Measurements from ENCODE around the gene RPH3AL.
"Not testable (repeated sequence)": the region's sequence is repeated elsewhere in the genome, so short reads cannot be mapped to it uniquely, and the experiment has no call there.

Gene RPH3AL

DNA sequence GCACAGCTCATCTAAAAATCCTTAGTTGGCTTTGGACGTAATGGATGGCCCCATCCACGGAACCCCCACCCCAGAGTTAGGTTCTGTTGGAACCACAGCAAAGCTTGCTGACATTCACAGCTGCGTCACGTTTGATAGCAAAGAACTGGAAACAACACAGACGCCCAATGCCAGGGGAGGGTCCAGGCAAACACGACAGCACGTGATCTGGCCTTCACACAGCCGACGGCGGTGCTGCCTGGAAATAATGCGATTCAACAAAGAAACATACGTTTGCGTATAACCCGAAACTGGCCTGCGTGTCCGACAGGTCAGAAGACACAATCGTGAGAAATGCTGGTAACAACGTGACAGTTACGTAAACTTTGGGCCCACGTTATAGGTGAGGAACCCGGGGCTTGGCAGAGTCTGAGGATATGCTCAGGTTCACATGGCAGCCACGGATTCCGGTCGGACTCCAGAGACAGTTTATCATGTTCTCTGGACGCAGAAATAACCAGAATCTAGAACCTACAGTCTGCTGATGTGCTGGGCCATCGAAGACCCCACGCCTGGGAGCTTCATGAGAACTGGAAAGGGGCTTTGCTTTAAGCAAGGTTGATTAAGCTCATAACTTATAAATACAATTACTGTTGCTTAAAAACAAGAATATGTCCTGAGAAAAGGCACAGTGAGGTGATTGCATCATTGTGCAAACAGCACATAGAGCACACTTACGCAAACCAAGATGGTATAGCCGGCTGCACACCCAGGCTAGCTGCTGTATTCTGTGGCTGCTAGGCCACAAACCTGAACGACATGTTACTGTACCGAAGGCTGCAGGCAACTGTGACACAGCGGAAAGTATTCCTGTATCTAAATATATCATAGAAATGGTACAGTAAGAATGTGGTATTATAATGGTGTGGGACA, 70.4 kb downstream of the RPH3AL start:
- no peak for DNase-seq (ENCODE audit: low read depth in 2 of 2)

DNA sequence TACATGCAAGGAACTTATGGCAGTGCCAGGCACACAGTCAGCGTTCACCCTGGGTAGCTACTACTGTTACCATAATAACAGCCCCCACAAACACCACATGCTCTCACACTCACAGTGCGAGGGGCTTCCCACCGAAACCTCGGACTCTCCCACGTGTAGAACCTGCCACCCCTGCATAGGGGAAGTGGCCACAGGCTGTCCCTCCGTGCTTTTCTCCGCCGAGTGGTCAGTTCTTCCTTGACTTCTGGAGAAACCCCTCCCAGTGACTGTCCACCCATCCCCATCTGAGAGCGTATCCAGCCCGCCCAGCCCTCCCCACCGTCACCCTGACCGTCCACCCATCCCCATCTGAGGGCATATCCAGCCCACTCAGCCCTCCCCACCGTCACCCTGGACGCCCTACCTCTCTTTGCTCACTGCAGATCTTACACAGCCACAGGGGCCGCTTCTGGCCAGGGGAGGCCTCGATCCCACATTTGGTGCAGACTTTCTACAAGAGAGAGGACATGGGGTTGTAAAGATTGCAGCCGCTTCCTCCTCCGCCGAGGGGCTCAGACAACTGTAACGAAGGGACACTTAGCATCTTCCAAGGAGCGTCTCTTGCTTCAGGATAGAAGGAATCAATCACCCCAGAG, 71.1 kb downstream of the RPH3AL start:
- no peak for DNase-seq (ENCODE audit: low read depth in 2 of 2)

DNA sequence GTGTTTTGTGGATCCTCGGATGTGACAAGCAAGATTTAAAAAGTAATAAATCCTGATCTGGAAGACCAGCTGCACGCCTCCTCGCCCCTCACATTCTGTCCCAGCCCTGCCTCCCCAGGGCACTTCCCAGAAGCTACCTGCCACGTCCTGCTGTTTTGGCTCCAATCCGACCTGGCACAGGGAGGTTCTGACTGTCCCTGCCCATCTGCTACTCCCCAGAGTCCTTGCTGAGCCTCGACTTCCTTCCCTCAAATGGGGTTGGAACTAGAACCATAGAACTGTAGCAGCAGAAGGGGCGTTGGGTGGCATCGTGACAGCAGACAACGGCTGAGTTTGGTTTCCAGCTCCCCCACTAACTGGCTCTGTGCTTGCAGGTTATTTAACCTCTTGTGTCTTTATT, 71.7 kb downstream of the RPH3AL start:
- DNase-seq (ENCODE audit: low read depth in 2 of 2) = no peak

DNA sequence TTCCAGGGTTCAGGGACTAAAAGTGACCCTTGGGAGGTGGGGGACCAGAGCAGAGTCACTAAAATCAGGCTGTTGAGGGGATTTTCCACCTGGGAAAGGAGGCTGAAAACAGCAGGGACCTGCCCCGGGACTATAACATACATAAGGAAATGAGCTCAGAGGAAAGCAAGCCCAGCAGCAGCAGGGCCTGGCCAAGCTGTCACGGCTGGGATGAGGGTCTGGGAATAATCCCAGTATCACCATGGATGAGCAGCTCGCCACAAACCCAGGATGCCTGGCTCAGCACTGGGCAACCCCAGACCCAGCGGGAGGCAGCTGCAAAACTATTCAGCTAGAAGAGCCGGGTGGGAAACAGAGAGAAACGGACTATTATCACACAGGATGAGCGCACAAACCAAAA, 72.4 kb downstream of the RPH3AL start:
- DNase-seq (ENCODE audit: low read depth in 2 of 2) = no peak

DNA sequence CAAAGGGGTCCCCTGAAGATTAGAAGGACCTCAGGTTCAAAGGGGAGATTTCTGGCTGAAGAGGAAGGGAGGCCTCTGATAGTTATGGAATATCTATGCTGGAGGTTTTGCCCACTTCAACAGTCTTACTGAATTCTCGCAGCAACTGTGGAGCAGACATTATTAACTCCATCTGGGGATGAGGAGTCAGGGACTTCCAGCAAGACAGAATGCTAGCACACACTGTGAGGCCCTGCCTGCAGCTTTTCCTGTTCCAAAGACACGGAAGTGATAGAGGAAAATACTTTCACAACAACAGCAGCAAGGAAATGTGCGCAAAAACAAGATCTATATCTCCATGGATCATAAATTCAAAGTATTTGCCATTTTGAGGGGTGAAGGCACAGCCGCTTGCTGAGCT, 72.8 kb downstream of the RPH3AL start:
- no peak for DNase-seq (ENCODE audit: low read depth in 2 of 2)

DNA sequence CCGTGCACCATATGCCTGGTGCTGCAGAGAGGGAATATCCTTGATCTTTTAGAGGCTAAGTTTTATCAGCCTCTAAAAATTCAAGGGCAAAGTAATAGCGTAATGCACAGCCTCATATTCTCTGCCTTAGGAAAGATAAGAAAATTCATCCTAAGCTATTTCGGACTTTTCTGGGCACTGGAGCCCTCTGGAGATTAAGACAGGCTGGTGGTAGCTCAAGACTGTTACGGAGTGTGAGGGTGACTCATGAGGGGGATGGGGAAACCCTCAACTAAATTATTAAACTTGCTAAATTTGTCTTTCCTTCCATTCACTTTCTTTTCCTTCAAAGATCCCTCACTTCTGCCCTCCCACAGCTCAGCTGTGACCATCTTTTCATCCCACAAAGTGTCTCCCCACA, 73.3 kb downstream of the RPH3AL start:
- DNase-seq (ENCODE audit: low read depth in 2 of 2) = no peak

DNA sequence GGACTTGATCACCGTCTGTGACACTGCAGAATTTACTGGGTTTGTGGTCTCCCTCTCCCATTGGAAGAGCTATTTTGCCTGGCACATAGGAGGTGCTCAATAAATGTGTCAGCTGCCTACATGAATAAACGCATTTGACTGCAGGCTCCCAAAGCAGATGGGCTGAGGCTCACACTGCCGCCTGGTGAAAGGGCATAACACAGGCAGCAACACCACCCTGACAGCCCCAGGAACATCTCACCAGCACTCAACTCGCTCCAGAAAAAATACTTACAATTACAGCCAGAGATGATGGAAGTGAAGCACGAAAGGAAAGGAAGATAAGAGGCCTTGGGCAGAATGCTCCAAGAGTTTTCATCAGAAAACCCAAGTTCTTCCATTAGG, 73.9 kb downstream of the RPH3AL start:
- DNase-seq (ENCODE audit: low read depth in 2 of 2) = no peak

DNA sequence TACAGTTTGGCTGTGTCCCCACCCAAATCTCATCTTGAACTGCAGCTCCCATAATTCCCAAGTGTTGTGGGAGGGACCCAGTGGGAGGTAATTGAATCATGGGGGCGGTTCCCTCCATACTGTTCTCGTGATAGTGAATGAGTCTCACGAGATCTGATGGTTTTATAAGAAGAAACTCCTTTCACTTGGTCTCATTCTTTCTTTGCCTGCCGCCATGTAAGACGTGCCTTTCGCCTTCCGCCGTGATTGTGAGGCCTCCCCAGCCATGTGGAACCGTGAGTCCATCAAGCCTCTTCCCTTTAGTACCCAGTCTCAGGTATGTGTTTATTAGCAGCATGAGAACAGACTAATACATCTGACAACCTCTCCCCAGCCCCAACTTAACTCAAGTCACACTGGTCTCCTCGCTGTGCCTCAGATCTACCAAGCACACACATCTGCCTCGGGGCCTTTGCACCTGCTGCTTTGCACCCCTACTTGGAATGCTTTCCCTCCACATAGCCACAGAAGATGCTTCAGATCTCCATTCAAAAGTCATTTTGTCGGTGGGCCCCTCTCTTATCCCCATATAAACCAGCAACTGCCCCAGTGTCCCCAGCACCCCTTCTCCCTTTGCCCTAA, 74.4 kb downstream of the RPH3AL start:
- DNase-seq (ENCODE audit: low read depth in 2 of 2) = no peak

DNA sequence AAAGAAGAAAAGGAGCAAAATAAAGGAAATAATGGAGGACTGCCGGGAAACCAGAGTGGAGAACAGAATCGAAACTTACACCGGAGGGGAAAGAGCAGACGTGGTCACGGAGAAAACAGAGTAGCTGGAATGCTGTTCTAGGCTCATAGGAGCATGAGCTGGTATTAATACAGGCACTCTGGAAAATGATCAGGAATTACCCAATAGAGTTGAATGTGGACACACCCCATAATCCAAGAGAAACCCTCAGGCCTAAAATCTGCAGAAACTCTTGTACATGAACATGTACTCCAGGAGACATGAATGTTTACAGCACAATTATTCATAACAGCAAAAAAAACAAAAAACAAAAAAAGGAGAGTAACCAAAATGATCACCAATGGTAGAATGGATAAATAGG, 77.7 kb downstream of the RPH3AL start:
- no peak for DNase-seq (ENCODE audit: low read depth in 2 of 2)

DNA sequence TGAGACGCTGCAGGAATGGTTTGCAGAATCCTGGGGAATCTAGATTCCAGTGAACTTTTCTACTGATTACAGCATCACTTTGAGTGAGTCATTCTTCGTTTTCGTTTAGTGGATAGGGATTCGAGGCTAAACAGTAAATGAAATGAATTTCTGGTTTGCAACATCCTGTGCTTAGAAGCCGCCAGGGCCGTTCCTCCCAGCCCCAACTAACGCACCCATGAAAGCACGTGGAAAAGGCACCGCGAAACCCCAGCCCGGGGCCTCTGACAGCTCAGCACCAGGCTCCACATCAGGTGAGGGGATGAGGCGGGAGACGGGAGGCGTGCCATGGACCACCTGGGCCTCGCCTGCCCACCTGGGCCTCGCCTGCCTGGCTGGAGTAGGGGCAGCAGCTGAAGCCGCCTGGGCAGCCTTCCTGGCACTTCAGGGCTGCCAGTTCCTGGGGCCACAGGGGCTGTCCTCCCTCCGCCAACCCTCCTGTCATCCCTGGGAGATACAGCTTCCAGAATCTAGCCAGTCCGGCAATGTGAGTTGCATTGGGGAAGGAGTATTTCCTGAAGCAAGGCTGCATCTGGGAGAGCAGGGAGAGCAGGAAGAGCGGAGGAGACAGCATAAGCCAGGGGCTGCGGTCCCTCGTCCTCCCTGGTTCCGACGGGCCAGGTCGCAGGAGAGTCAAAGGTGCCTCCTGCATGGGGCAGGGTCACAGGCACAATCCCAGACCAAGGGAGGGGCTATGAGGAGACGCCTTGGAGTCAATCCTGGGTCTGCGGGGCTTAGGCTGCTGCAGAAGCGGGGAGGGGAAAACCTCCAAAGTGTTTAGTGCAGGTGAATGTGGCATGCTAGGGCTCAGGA, 78.4 kb downstream of the RPH3AL start:
- DNase-seq (ENCODE audit: low read depth in 2 of 2) = no peak

DNA sequence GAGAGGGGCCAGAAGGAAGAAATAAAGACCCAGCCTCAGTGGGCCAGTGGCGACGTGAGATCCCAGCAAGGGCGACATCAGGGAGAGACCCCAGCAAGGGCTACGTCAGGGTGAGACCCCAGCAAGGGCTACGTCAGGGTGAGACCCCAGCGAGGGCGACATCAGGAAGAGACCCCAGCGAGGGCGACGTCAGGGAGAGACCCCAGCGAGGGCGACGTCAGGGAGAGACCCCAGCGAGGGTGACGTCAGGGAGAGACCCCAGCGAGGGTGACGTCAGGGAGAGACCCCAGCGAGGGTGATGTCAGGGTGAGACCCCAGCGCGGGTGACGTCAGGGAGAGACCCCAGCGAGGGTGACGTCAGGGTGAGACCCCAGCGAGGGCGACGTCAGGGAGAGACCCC, 79.8 kb downstream of the RPH3AL start:
- DNase-seq (ENCODE audit: low read depth in 2 of 2) = not testable (repeated sequence)

DNA sequence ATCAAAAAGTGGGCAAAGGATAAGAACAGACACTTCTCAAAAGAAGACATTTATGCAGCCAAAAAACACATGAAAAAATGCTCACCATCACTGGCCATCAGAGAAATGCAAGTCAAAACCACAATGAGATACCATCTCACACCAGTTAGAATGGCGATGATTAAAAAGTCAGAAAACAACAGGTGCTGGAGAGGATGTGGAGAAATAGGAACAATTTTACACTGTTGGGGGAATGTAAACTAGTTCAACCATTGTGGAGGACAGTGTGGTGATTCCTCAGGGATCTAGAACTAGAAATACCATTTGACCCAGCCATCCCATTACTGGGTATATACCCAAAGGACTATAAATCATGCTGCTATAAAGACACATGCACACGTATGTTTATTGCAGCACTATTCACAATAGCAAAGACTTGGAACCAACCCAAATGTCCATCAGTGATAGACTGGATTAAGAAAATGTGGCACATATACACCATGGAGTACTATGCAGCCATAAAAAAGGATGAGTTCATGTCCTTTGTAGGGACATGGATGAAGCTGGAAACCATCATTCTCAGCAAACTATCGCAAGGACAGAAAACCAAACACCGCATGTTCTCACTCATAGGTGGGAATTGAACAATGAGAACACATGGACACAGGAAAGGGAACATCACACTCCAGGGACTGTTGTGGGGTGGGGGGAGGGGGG, 80.5 kb downstream of the RPH3AL start:
- DNase-seq (ENCODE audit: low read depth in 2 of 2) = not testable (repeated sequence)

DNA sequence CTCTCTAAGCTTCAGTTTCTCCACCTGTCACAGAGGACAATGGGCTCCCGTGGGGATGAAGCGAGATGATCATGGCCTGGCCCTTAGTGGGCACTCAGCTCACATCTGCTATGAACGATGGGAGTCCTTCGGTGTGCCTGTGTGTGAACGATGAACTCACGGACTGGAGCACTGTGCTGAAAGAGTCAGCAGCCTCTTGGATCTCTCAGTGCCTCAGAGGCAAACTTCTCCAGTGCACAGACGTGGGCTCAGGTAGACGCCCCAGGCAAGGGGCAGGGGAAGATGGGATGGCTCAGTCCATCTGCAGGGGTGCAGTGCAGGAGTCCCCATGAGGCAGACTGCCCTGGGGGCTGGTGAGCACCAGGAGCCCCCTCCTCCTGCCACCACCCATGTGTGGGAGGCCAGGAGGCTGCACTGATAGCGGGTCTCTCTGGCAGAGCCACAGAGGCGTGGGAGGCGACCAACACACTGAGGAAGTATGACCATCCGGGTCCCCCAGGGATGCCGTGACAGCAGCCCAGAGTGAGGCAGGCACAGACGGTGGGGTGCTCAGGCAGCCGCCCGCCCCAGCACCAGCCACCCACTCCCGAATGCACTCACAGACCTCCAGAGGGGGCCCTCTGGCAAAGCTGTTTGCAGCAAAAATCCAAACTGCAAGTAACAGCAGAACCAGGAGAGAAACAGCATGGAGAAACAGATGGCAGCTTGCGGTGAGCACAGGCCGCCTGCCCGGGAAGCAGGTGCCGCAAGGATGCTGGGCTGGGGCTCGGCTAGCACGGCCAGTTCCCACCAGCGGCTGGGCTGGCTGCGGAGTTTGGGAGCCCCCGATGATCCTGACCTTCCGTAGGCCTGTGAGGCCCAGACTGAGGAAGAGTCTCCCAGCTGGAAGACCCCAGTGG, 82.7 kb downstream of the RPH3AL start:
- DNase-seq (ENCODE audit: low read depth in 2 of 2) = no peak

DNA sequence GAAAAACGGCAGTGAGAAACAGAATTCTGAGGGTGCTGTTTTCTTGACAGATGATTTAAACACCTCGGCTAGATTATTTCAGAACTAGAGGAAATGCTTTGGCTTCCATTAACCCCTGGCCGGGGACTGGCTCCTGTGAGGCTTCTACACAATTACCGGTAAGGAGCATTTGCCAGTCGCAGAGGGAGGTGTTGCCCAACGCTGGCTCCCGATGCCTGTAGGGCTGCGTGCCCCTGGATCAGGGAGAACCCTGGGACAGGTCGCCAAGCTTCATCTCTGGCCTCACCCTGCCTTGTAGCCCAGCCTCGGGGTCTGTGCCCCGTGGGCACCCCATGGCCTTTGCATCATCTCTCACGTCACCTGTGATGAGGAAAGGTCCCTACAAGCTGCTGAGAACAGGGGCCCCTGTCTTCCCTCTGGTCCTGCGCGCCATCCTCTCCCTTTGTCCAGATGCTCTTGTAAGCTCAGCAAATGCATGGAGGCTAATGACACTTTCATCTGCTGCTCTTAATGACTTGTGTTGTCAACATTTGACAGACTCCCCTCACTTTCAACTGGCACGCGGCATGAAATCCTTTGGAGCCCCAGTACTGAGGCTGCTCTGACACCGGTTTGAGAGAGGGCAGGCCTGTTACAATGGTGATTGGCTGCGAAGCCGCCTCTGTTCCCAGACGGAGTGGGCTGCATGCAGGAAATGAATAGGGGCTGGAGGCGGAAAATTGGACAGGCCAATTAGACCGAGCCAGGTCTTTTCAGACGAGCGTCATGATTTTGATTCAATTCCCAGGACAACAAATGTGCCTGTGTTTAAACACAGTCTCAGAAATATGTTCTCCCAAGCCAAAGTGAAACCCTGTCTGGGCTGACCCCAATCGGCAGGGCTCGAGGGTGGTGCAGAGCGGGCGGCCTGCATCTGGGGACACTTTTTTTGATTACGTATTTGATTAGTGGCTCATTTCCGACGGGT, 85.6 kb downstream of the RPH3AL start:
- no peak for DNase-seq (ENCODE audit: low read depth in 2 of 2)

DNA sequence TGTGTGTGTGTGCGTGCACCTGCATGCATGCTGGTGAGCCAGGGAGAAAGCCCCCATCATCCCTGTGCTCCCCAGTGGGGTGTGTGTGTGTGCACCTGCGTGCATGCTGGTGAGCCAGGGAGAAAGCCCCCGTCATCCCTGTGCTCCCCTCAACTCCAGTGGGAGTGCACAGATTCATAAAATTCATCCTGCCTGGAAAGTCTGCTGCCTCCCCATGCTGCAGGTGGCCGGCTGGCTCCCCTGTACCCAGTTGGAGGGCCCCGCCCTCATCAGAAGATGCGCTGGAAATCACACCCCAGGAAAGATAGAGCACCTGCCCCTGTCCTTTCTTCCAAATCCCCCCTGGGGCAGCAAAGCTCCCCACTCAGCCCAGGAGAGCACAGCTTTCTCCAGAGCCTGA, 86.4 kb downstream of the RPH3AL start:
- no peak for DNase-seq (ENCODE audit: low read depth in 2 of 2)

DNA sequence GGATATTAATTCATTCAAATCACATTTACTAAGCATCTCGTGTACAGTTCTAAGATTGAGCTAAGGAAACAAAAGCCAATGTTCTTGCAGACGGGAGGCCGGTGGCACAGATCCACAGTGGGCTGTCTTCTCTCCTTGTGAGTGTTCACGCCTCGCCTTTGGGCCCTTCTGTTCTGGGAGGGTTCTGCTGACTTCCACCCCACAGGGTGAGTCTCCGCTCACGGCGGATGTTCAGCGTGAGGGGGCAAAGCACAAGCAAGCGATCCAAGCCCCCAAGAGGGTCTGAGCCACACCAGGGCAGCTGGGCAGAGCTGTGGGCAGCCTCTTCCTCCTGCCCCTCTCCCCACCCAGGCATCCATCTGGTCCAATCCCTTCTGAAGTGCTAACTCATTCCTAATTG, 86.9 kb downstream of the RPH3AL start:
- DNase-seq (ENCODE audit: low read depth in 2 of 2) = no peak

DNA sequence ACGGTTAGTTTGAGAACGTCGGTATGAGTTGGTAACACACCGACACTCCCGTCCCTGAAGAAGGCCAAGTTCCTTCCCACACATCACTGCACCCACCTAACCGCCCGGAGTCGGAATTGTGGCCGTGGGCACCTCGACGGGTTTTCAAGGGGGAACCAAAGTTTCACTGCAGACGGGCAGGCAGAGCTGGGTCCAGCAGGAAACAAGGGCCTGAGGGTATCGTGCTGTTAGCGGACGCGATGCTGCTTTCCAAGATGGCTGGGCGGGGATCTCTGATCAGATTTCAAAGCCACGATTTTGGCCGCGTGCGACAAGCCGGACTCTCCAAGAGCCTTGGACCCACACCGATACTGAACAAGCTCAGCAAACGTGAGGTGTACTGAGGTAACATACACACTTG, 88.8 kb downstream of the RPH3AL start:
- DNase-seq (ENCODE audit: low read depth in 2 of 2) = no peak

DNA sequence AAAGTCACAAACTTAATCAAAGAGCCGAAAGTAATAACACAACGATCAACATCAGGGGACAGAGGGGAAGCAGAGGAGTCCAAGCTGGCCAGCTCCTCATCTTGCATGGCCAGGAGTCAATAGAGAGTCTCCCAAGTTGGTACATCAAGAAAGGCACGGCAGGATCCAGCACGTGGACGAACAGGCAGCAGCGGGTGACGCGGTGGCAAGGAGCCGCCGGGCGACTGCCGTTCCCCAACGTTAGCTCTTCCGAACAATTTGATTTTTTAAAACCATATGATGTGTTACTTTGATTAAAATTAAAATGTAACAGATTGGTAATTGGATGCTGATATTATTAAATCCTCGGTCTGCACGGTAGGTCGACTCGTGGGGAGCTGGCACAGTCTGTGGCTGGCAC, 89.3 kb downstream of the RPH3AL start:
- DNase-seq (ENCODE audit: low read depth in 2 of 2) = no peak

DNA sequence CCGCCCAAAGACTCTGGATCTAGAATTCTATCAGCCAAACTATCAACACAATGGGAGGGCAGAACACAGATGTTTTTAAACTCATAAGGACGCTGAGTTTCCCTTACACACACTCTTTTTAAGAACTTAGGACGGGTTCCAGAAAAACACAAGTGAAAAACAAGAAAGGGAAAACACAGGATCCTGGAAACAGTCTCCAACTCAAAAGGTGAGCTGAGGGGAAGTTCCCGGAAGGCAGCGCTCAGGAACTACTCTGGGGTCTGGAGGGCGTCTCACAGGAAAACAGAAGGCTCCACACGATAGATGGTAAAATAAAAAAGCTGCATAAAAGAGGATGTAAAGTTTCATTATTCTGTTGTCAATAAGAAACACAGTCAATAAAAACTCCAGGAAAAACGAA, 91.0 kb downstream of the RPH3AL start:
- DNase-seq (ENCODE audit: low read depth in 2 of 2) = no peak
